ENCODE measurements around the gene HOXB7.

HOXB7 gene

GRCh38 chr17:48606892-48607614 lies 3.8 kb downstream of the HOXB7 start:
- DNase-seq: no peak

DNA sequence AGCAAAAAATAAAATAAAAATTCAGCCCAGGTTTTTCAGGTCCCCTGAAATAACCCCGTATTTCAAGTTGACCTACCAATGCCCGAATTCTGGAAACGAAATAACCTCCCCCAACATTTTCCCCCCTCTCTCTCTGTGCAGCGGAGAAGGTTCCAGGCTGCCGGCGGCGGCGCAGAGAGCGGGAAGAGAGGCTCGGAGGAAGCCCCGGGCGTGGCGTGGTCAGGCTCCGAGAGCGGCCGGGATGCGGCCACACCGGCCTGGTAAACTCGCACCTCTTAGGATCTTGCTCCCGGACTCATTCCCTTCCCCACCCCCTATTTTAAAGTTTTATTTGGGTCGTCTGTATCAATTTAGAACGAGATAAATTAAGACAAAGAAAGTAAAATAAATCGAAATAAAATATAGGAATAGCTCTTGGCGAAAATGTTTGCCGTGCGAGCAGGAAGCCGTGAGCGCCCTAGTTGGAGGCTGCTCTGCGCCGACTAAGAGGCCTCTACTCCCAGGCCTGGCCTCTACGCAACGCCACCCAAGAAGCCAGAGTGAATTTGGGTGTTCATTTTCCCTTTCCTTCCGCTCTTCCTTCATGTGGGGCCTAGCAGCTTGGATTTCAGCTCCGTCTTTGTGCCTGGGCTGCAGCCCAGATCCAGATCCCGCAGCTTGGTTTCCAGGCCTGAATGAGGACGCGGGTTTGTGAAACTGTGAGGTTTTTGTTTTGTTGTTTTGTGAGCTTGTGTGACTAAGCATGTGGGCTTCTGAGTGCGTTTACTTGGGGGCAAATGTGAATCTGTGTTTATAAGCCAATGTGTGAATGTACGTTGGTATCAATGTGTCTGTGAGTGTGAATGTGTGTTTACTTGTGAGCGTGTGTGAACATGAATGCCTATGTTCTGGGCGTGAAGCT lies 4.6 kb downstream of the HOXB7 start:
- no peak for DNase-seq

GRCh38 chr17:48605409-48605919 lies 5.4 kb downstream of the HOXB7 start:
- no peak for DNase-seq

DNA sequence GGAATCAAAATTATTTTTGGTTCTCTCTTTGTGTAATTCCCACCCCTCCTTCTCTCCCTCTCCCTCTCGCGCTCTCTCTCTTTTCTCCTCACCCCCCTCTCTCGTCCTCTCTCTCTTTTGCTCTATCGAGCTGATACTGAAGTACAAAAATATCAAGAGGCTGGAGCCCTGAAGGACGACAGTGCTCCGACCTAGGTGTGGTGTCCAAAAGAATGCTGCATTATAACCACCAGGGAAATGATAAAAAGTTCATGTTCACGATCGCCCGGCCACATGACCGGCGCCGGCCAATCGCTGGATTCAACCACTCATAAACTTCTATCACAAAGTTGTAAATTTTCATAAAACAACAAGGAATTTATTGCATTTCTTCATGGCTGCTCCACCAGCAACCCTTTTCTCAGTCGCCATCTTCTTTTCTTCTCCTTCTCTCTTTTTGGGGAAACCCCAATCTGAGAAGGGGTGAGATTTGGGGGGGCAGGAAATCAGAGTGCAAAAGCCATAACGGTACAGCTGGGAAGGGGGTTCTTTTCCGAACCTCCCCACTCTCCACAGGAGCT lies 6.0 kb downstream of the HOXB7 start, which contains the start of gene HOXB6:
Gene HOXB6, minus strand, starts transcription at position 217 of the 560 bp plus-strand sequence. CDS start 6,836 bp downstream, outside the sequence.
- no peak for DNase-seq

GRCh38 chr17:48603959-48604769 lies 6.7 kb downstream of the HOXB7 start:
- no peak for DNase-seq

- DNase-seq: no peak
These were observed 9.0 kb downstream of the HOXB7 start for GRCh38 chr17:48601539-48602425.

DNA sequence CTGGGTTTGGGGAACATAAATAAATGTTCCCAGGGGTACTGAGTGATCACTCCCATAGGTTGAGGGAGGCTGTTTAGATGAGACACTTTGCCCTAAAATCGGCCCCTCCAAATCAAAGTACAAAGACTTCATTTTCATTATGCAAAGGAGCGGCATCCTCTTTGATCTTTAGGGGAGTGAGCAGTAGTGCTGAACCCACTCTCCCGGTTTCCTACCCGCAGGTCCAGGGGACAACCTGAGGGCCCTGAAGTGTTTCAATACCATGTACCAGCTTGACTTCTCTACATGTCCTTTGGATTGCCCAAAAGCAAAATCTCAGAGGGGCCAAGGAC lies 9.6 kb downstream of the HOXB7 start:
- DNase-seq: no peak

DNA sequence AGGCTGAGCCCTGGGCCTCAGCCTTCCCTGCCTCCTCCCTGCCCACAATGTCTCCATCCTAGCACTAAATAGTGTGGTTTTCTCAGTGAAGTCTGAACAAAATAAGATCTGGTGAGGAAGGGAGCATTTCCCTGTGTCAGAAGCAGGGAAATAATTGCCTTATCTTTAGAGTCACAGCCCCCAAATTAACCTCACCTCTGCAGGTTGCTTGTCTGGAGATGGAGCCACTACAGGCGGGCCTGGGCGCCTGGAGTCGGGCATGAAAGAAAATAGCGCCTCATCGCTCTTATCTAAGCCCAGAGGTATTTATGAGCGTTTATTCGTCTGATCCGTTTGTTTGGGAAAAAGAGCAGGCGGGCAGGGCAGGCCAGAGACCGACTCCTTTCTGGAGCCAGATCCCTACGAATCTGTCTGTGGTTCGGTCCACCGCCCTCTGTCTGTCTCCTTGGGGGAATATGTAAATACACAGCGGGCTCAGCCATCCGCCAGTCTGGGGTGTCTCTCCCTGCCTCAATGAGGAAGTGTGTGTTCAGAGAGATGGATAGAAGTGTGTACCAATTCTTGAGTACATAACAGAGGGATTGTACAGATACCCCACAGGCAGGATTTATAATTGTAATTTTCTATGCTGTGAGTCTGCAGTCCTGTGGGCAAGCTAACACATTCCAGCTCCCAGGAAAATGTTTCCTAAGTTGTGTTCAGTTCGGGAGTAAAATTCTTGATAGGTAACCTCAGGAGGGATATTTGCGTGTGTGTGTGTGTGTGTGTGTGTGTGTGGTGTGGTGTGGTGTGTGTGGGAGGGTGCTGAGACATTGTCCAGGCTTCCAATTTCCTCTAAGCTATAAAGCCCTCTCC lies 10.3 kb downstream of the HOXB7 start:
- no peak for DNase-seq

GRCh38 chr17:48599354-48599753 lies 11.5 kb downstream of the HOXB7 start:
- DNase-seq: no peak

- no peak for DNase-seq
These were observed 12.1 kb downstream of the HOXB7 start for GRCh38 chr17:48598736-48599135.

DNA sequence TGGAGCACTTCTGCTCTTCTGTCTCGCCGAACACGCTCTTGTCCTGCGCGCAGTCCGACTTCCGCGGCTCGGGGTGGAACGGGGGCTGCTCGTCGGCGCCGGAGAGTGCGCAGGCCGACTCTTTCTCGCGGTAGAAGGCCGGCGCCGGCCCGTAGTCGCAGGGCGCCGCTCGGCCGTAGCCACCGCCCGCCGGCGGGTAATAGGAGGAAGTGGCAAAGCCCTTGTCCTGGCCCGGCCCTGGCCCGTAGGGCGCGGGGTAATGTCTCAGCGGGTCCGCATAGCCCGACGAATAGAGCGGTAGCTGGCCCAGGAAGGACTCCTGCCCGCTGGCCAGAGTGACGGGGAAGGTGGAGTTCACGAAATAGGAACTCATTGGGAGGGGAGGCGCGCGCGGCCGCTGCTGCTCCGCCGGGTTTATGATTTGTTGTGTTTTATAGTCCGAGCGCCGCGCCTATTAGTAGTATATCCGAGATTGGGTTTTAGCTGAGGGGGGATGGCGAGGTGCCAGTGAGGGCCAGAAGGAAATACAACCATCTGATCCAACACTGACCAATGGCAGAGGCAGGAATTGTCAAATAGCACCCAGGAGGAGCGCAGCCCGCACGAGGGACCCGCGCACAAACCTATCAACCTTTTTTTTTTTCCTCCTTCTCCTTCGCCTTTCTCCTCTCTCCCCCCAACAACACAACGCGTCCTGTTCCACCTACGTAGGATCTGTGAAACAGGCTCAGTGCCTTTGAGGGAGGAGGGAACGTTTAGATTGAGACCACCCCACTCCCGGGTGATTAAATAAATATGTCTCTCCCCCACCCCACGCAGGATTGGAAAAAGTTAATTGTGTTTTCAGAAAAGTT lies 12.8 kb downstream of the HOXB7 start:
- no peak for DNase-seq

DNA sequence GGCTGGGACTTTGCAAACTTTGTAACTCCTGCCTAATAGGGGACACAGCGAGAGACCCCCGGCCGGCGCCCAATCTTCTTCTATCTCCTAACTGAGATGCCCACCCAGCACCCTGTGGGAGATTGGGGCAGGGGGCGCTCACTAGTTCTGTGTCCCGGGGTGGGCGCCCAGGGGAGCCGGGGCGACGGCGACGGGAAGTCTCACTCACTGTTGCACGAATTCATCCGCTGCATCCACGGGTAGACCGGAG lies 13.4 kb downstream of the HOXB7 start:
- no peak for DNase-seq

- no peak for DNase-seq
These were observed 13.9 kb downstream of the HOXB7 start for GRCh38 chr17:48596735-48597527.

DNA sequence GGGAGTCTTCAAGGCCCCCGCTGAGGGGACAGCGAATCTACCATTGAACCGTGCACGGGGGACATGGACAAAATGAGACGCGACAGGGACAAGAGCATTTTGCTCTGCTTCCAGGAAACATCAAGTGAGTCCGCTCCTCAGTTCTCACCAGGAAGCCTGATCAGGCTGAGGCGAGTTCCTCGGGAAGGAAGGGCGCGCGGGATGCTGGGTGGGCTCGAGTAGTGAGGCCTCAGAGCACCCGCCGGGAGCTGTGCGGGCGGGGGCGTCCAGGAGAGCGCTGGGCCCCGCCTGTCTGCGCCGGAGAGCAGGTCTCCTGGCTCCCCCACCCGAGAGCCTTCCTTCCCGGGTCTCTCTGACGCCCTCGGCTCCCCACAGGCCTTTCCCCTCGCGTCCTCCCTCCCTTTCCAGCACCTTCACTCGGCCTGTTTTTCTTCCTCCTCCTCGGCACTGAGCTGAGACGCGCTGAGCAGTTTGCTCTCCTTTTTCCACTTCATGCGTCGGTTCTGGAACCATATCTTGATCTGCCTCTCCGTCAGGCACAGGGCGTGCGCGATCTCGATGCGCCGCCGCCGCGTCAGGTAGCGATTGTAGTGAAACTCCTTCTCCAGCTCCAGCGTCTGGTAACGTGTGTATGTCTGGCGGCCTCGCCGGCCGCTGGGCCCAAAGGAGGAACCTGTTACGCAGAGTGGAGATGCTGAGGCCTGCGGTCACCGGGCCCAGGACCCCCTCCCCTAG lies 14.7 kb downstream of the HOXB7 start:
- DNase-seq: no peak

- DNase-seq: no peak
These were observed 15.4 kb downstream of the HOXB7 start for GRCh38 chr17:48595278-48595999.

DNA sequence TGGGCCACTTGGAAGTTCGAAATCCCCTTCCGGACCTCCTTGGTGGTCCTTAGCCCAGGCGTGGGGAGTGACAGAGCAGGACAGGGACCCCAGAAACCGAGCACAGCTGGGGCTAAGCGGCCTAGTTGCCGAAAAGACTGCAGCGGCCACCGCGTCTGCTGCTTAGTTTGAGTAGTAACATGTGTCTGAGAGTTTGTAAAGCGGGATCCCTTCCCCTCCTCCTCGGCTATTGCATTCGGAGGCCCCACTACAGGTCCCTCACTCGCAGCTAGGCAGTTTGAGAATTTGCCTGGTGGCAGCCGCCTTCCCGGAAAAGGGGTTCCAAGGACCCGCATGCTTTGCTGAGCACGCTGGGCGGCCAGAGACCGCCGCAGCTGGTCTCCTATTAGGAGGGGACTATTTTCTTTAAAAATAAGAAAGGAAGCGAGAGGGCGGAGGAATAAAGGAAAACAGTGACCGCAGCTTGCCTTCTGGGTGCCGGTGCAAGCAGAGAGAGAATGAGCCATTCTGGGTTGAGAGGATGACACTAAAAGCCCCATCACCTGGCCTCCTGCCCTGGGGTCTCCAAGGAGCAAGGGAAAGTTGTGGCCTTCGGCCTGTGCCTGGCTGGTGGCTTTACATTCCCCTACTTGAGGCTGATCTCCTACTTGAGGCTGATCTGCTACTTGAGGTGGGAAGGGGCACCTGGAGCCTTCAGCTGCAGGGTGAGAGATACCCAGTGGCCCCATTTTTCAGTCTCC lies 16.1 kb downstream of the HOXB7 start:
- no peak for DNase-seq

All from NCI-H526 treated with DMSO at 0.1 percent for 48 hours (cell line).